HCT116 (cell line): ENCODE results near the gene PTBP1.

Experiments used
- CEBPB ChIP-seq: IDR thresholded peaks from 2 replicates; pipeline ENCODE4 v1.6.1; 2012; ENCODE audit warnings: low read depth
- EGR1 ChIP-seq: IDR thresholded peaks from 2 replicates; pipeline ENCODE4 v1.6.1; 2012; ENCODE audit warnings: low read depth
- POLR2A ChIP-seq: IDR thresholded peaks from 2 replicates; pipeline ENCODE4 v1.7.0; 2011; ENCODE audit warnings: borderline replicate concordance; ENCODE audit not compliant: insufficient read depth, insufficient read length; ENCODE audit errors: extremely low read depth
- POLR2AphosphoS5 ChIP-seq: IDR thresholded peaks from 2 replicates; pipeline ENCODE4 v1.6.1; 2011; ENCODE audit warnings: mild to moderate bottlenecking, low read depth, low read length, moderate library complexity
- RAD21 ChIP-seq: IDR thresholded peaks from 2 replicates; pipeline ENCODE4 v1.6.1; 2012; ENCODE audit warnings: low read depth, mild to moderate bottlenecking
- SP1 ChIP-seq: IDR thresholded peaks from 2 replicates; pipeline ENCODE4 v1.6.1; 2012; ENCODE audit warnings: low read depth
- SRF ChIP-seq: IDR thresholded peaks from 2 replicates; pipeline ENCODE4 v1.6.1; 2012; ENCODE audit warnings: low read depth
- ZFX ChIP-seq: fragments of 450-650 bp; IDR thresholded peaks from 2 replicates; pipeline ENCODE4 v1.6.1; 2017
- ZNF274 ChIP-seq: fragments of 200-500 bp; sonication (Bioruptor generic); IDR thresholded peaks from 2 replicates; pipeline ENCODE4 v1.6.1; 2014; ENCODE audit warnings: mild to moderate bottlenecking, low read depth, low read length, inconsistent platforms
- TF ChIP-seq, protein P1 (sequence below), 3 experiments: fragments of 200-600 bp in 1 of 3; sonication (generic) in 1 of 3; IDR thresholded peaks in 2 of 3; conservative IDR thresholded peaks in 1 of 3; 2 replicates each; pipeline ENCODE4 v1.5.1; 2012 to 2017; ENCODE audit warnings: low read depth in 2 of 3, low read length in 2 of 3, antibody characterized with exemption in 1 of 3, borderline replicate concordance in 1 of 3, control low read depth in 1 of 3, mild to moderate bottlenecking in 1 of 3, mixed read lengths in 1 of 3, mixed run types in 1 of 3, moderate library complexity in 1 of 3; ENCODE audit not compliant: insufficient read depth in 1 of 3

DNA sequence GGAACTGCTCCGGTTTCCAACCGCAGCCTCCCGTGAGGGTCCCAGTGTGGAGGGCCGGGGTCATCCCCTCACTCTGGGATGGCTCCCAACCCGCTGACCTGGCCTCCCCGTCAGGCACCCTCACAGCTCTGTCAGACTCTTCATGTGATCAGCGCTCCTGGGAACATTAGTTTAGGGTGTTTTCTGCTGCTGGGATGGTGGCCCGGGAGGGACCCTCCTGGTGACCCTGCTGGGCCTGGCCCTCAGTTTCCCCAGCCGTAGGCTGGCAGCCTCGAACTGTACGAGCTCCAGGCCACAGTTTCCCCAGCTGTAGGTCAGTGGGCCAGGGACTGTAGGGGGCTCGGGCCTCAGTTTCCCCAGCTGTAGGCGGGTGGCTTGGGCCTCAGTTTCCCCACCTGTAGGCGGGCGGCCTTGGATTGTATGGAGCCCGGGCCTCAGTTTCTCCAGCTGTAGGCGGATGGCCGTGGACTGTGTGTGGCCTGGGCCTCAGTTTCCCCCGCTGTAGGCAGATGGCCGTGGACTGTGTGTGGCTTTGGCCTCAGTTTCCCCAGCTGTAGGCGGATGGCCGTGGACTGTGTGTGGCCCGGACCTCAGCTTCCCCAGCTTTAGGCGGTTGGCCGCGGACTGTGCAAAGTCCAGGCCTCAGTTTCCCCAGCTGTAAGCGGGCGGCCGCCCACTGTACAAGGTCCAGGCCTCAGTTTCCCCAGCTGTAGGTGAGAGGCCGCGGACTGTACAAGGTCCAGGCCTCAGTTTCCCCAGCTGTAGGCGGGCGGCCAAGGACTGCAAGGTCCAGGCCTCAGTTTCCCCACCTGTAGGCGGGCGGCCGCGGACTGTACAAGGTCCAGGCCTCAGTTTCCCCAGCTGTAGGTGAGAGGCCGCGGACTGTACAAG, 1.3 kb upstream of the PTBP1 start:
- TF ChIP-seq POLR2A (no peak), POLR2AphosphoS5 (no peak; the same call in 1 of the 2 replicates), RAD21 (no peak), ZNF274 (no peak), SP1 (no peak), SRF (no peak), EGR1 (no peak), ZFX (no peak), CEBPB (no peak)
- TF ChIP-seq, protein P1, sequence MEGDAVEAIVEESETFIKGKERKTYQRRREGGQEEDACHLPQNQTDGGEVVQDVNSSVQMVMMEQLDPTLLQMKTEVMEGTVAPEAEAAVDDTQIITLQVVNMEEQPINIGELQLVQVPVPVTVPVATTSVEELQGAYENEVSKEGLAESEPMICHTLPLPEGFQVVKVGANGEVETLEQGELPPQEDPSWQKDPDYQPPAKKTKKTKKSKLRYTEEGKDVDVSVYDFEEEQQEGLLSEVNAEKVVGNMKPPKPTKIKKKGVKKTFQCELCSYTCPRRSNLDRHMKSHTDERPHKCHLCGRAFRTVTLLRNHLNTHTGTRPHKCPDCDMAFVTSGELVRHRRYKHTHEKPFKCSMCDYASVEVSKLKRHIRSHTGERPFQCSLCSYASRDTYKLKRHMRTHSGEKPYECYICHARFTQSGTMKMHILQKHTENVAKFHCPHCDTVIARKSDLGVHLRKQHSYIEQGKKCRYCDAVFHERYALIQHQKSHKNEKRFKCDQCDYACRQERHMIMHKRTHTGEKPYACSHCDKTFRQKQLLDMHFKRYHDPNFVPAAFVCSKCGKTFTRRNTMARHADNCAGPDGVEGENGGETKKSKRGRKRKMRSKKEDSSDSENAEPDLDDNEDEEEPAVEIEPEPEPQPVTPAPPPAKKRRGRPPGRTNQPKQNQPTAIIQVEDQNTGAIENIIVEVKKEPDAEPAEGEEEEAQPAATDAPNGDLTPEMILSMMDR (IDR thresholded peaks at IDR 0.05 in 2 of 3, conservative IDR thresholded peaks at IDR 0.05 in 1 of 3; ENCODE audit: borderline replicate concordance in 1 of 3, insufficient read depth in 1 of 3, low read depth in 2 of 3, low read length in 2 of 3), result no peak
